Urothelium cell line (cell line): ENCODE results near the gene BBS2.

Experiments
- DNase-seq: peaks from one replicate; pipeline ENCODE4 v3.0.0; 2011; ENCODE audit warnings: low spot score, mixed read lengths
- FAIRE-seq: peaks from 2 replicates; lab custom pipeline; 2011; peaks lifted over from hg19 to GRCh38; lab: Jason Lieb, UNC

BBS2 gene

GRCh38 chr16:56519459-56520250 lies at the start of gene BBS2:
TSS of gene BBS2 (minus strand) at chr16:56520024. CDS start at chr16:56519862, 162 bp downstream.
- DNase-seq = peak; percentile 93
- FAIRE-seq = no peak

- no peak for DNase-seq
- FAIRE-seq = no peak
Measured at GRCh38 chr16:56564793-56565477, 45.1 kb upstream of the BBS2 start, which contains the start of gene MT4. TSS of gene MT4 (plus strand) at chr16:56565073. CDS start at chr16:56565129, 56 bp downstream.

GRCh38 chr16:56561126-56561525 lies 41.3 kb upstream of the BBS2 start:
- DNase-seq (no peak), FAIRE-seq (no peak)

GRCh38 chr16:56560447-56560846 lies 40.6 kb upstream of the BBS2 start:
- no peak for FAIRE-seq
- no peak for DNase-seq

GRCh38 chr16:56559109-56559508 lies 39.3 kb upstream of the BBS2 start:
- DNase-seq (no peak), FAIRE-seq (no peak)

- DNase-seq (peak; percentile 87), FAIRE-seq (peak; percentile 70)
Measured at GRCh38 chr16:56558024-56558747, 38.4 kb upstream of the BBS2 start.

GRCh38 chr16:56554441-56554840 lies 34.6 kb upstream of the BBS2 start:
- no peak for DNase-seq
- no peak for FAIRE-seq

- DNase-seq (no peak), FAIRE-seq (no peak)
Measured at GRCh38 chr16:56551796-56552738, 32.2 kb upstream of the BBS2 start.

GRCh38 chr16:56549744-56550385 lies 30.0 kb upstream of the BBS2 start:
- no peak for DNase-seq

GRCh38 chr16:56549161-56549560 lies 29.3 kb upstream of the BBS2 start:
- DNase-seq (no peak), FAIRE-seq (no peak)

More at GRCh38 chr16:56549744-56550385, 30.0 kb upstream of the BBS2 start:
- no peak for FAIRE-seq

GRCh38 chr16:56547949-56548567 lies 28.2 kb upstream of the BBS2 start:
- no peak for FAIRE-seq
- DNase-seq = no peak

GRCh38 chr16:56547120-56547948 lies 27.5 kb upstream of the BBS2 start:
- FAIRE-seq (peak; percentile 79), DNase-seq (peak; percentile 83)

- no peak for FAIRE-seq
Measured at GRCh38 chr16:56542039-56542438, 22.2 kb upstream of the BBS2 start.

GRCh38 chr16:56539656-56540055 lies 19.8 kb upstream of the BBS2 start:
- FAIRE-seq (no peak), DNase-seq (no peak)

More at GRCh38 chr16:56542039-56542438, 22.2 kb upstream of the BBS2 start:
- no peak for DNase-seq

GRCh38 chr16:56538331-56538730 lies 18.5 kb upstream of the BBS2 start:
- no peak for FAIRE-seq
- no peak for DNase-seq

- no peak for DNase-seq
- no peak for FAIRE-seq
Measured at GRCh38 chr16:56534847-56535383, 15.1 kb upstream of the BBS2 start.

- DNase-seq (no peak), FAIRE-seq (no peak)
Measured at GRCh38 chr16:56532714-56533113, 12.9 kb upstream of the BBS2 start.

- FAIRE-seq (peak; percentile 72), DNase-seq (peak; percentile 44)
Measured at GRCh38 chr16:56530872-56531271, 11.0 kb upstream of the BBS2 start.
